ENCODE data around the gene AVL9.

Gene AVL9

DNA sequence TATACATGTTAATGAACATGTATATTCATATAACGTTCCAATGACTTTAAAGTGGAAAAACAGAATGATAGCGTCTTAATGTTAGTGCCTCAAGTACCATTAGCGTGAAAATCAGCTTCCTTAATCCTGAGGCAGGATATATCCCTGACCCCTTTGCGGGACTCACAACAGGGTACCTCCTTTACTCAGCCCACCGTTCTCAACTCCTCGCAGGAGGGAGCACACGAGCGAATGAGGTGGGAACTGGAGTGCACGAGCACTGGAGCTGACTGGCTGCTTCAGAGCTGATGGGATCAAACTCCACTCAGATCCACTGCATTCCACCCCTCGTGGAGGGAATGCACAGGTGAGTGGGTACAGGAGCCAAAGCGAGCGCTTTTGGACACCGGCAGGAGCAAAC is 36.1 kb downstream of the AVL9 start:
- in situ Hi-C loops (cut with HindIII; ENCODE audit: low sequenced_read_pairs), result no loop called here
- no peak for DNase-seq (ENCODE audit: low read depth, low spot score)
- TF ChIP-seq, protein P1, sequence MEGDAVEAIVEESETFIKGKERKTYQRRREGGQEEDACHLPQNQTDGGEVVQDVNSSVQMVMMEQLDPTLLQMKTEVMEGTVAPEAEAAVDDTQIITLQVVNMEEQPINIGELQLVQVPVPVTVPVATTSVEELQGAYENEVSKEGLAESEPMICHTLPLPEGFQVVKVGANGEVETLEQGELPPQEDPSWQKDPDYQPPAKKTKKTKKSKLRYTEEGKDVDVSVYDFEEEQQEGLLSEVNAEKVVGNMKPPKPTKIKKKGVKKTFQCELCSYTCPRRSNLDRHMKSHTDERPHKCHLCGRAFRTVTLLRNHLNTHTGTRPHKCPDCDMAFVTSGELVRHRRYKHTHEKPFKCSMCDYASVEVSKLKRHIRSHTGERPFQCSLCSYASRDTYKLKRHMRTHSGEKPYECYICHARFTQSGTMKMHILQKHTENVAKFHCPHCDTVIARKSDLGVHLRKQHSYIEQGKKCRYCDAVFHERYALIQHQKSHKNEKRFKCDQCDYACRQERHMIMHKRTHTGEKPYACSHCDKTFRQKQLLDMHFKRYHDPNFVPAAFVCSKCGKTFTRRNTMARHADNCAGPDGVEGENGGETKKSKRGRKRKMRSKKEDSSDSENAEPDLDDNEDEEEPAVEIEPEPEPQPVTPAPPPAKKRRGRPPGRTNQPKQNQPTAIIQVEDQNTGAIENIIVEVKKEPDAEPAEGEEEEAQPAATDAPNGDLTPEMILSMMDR (IDR thresholded peaks at IDR 0.05; ENCODE audit: low read depth, low read length), result no peak
- H3K4me3 ChIP-seq (ENCODE audit: low read depth, low read length), result no peak overlapping the region

DNA sequence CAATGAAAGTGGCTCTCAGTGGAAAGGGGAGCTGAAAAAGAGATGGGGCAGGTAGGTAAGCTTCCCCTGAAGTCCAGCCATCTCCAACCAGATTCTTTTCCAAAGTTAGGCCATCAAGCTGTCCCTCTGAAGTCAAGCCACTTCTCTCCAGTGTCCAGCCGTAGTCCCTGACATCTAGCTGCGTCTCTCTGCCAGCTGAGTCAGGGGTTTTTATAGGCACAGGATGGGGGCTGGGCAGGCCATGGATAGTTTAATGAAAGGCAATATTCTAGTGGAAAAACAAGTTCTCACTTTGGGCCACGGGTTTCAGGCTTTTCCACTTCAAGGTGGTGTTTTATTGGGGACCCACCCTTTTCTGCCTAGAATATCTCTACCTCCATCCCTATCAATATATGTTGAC is 36.8 kb downstream of the AVL9 start:
- in situ Hi-C loops (cut with HindIII; ENCODE audit: low sequenced_read_pairs), result no loop called here
- TF ChIP-seq, protein P1 (IDR thresholded peaks at IDR 0.05; ENCODE audit: low read depth, low read length), result no peak
- DNase-seq (ENCODE audit: low read depth, low spot score), result no peak
- H3K4me3 ChIP-seq (ENCODE audit: low read depth, low read length), result no peak overlapping the region

DNA sequence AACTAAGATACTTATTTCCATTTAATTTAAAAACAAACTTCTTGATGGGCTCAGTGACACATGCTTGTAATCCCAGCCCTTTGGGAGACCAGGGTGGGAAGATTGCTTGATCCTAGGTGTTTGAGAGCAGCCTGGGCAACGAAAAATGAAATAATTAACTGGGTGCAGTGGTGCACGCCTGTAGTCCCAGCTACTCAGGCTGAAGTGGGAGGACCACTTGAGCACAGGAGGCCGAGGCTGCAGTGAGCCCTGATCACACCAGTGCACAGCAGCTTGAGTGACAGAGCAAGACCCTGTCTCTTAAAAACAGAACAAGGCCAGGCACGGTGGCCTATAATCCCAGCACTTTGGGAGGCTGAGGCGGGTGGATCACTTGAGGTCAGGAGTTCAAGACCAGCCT is 37.4 kb downstream of the AVL9 start:
- no peak overlapping the region for H3K4me3 ChIP-seq (ENCODE audit: low read depth, low read length)
- in situ Hi-C loops (cut with HindIII; ENCODE audit: low sequenced_read_pairs), result no loop called here
- TF ChIP-seq, protein P1 (IDR thresholded peaks at IDR 0.05; ENCODE audit: low read depth, low read length), result no peak
- no peak for DNase-seq (ENCODE audit: low read depth, low spot score)

DNA sequence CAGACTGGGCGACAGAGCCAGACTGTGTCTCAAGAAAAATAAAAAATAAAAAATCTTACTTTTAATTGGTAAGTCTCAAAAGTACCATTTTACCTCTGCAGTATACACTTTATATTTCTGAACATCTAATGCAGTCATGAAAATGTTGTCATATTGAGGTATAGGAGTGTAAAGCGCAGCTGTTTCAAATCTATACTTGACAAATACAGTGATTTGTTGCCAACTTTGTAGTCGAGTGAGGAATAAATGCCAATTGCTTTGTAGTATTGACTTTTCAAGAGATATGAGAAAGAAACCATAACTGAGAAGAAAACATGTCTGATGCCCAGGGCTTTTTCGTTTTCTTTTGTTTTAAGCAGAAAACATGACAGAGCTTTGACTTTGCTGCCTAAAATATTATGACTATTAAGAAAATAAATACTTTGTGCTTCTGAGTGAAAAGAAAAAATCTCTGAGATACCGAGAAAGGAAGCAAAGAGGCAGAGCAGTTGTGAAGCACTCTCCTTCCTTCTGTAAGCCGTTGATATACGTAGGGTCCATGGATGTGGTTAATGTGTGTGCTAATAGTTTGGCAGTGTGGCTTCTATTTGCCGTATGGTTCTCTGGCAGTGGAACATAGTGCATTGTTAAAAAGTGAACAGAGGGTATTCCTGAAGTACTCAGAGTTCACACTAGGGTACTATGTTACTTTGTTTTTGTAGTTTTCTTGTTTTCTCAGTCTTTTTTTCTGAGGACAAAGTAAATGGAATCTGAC is 38.2 kb downstream of the AVL9 start:
- in situ Hi-C loops (cut with HindIII; ENCODE audit: low sequenced_read_pairs), result no loop called here
- DNase-seq (ENCODE audit: low read depth, low spot score), result peak; percentile 30
- no peak overlapping the region for H3K4me3 ChIP-seq (ENCODE audit: low read depth, low read length)
- TF ChIP-seq, protein P1 (IDR thresholded peaks at IDR 0.05; ENCODE audit: low read depth, low read length), result no peak

DNA sequence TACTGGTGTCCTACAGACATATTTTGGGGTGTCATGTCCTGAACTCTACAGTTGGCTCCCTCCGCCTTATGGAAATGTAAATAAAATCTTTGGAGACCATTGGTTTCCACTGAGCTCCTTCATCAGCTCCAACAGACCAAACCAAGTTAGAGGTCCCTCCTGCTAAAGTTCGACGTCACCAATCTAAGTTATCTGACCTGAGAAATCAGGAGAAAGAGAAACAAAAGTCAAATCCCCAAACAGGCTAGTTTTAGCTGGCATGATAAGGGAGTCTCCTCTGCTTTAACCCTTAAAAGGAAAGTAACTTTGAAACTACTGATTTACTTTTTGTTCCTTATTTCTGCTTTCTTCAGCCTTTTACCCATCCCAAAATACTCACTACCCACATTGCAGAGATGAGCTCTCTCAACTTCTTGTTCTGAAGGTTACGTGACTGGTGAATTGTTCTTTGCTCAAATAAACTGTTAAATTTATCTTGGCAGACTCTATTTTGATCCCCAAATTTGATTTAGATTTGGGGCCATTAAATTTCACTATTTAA is 39.9 kb downstream of the AVL9 start:
- H3K4me3 ChIP-seq (ENCODE audit: low read depth, low read length), result no peak overlapping the region
- in situ Hi-C loops (cut with HindIII; ENCODE audit: low sequenced_read_pairs), result no loop called here
- DNase-seq (ENCODE audit: low read depth, low spot score), result no peak
- TF ChIP-seq, protein P1 (IDR thresholded peaks at IDR 0.05; ENCODE audit: low read depth, low read length), result no peak

DNA sequence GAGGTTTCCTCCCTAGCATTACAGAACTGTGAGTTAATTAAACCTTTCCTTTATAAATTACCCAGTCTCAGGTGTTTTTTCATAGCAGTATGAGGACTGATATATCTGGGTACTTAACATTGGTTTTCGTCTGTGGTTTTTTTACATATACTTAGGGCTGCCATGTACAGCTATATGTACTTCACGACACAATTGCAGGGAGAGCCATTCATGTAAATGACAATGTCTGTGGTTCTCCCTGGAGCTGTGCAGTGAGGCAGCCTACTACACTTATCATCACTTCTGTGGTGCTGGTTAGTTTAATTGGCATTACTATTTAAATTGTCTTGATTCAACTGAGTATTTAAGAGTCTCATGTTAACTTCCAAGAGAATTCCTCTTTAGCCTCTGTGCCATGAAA is 40.7 kb downstream of the AVL9 start:
- TF ChIP-seq, protein P1 (IDR thresholded peaks at IDR 0.05; ENCODE audit: low read depth, low read length), result no peak
- no peak for DNase-seq (ENCODE audit: low read depth, low spot score)
- H3K4me3 ChIP-seq (ENCODE audit: low read depth, low read length), result no peak overlapping the region
- in situ Hi-C loops (cut with HindIII; ENCODE audit: low sequenced_read_pairs), result no loop called here
